HUES64 (cell line): ENCODE data around the gene TMEM43.

Source experiments
- H3K27ac ChIP-seq: 2 replicates; pipeline ENCODE4 v1.7.0; 2013; ENCODE audit warnings: low read depth, low read length, inconsistent platforms
- H3K27me3 ChIP-seq: 2 replicates; pipeline ENCODE4 v1.6.1; 2013; ENCODE audit warnings: mild to moderate bottlenecking, low read length; ENCODE audit not compliant: insufficient read depth
- H3K36me3 ChIP-seq: 2 replicates; pipeline ENCODE4 v1.6.1; 2013; ENCODE audit warnings: mild to moderate bottlenecking, low read length; ENCODE audit not compliant: insufficient read depth
- H3K4me1 ChIP-seq: 2 replicates; pipeline ENCODE4 v1.6.1; 2013; ENCODE audit warnings: mild to moderate bottlenecking, low read length, moderate library complexity; ENCODE audit not compliant: insufficient read depth
- H3K4me3 ChIP-seq: 2 replicates; pipeline ENCODE4 v1.5.1; 2013; ENCODE audit warnings: mild to moderate bottlenecking, low read length, moderate library complexity
- H3K9ac ChIP-seq: 2 replicates; pipeline ENCODE4 v1.6.1; 2013; ENCODE audit warnings: mild to moderate bottlenecking, low read depth, low read length
- H3K9me3 ChIP-seq: 2 replicates; pipeline ENCODE4 v1.6.1; 2013; ENCODE audit warnings: low read depth, low read length; ENCODE audit not compliant: insufficient read depth
- WGBS: fragments of 150-250, 120-280 bp; methylation state at CpG from one replicate; pipeline ENCODE4 v1.1.7; 2013; ENCODE audit warnings: missing lambda C conversion rate; 5-methylcytosine and 5-hydroxymethylcytosine counted together

TMEM43 gene

GRCh38 chr3:14154276-14154675 lies 29.4 kb downstream of the TMEM43 start:
- peaks cover 66% of the 10 kb centered on the region for H3K36me3 ChIP-seq
- no peak overlapping the region for H3K9ac ChIP-seq
- no peaks in the 10 kb centered on the region for H3K4me1 ChIP-seq
- WGBS = 99% methylated on average over 5 of the region's 5 CpGs
- no peaks in the 10 kb centered on the region for H3K27me3 ChIP-seq
- H3K9me3 ChIP-seq = no peaks in the 10 kb centered on the region
- H3K27ac ChIP-seq = no peak overlapping the region
- H3K4me3 ChIP-seq = no peak overlapping the region

- H3K27ac ChIP-seq = no peak overlapping the region
- H3K9me3 ChIP-seq = no peaks in the 10 kb centered on the region
- 89% methylated on average over 7 of the region's 7 CpGs for WGBS
- peaks cover 73% of the 10 kb centered on the region for H3K36me3 ChIP-seq
- H3K4me1 ChIP-seq = no peaks in the 10 kb centered on the region
- H3K27me3 ChIP-seq = no peaks in the 10 kb centered on the region
- no peak overlapping the region for H3K9ac ChIP-seq
- no peak overlapping the region for H3K4me3 ChIP-seq
These were observed 30.1 kb downstream of the TMEM43 start for GRCh38 chr3:14154895-14155440.

- peaks cover 85% of the 10 kb centered on the region for H3K36me3 ChIP-seq
These were observed 31.3 kb downstream of the TMEM43 start for GRCh38 chr3:14156201-14156600.

GRCh38 chr3:14156843-14157561 lies 32.1 kb downstream of the TMEM43 start:
- no peaks in the 10 kb centered on the region for H3K4me1 ChIP-seq
- H3K27ac ChIP-seq = no peak overlapping the region
- H3K9me3 ChIP-seq = peaks cover 13% of the 10 kb centered on the region
- H3K9ac ChIP-seq = no peak overlapping the region
- peaks cover 89% of the 10 kb centered on the region for H3K36me3 ChIP-seq
- H3K27me3 ChIP-seq = no peaks in the 10 kb centered on the region
- H3K4me3 ChIP-seq = no peak overlapping the region
- WGBS = 95% methylated on average over 13 of the region's 13 CpGs

More at GRCh38 chr3:14156201-14156600, 31.3 kb downstream of the TMEM43 start:
- Histone ChIP-seq H3K4me1 (no peaks in the 10 kb centered on the region), H3K9ac (no peak overlapping the region), H3K27ac (no peak overlapping the region), H3K27me3 (no peaks in the 10 kb centered on the region), H3K9me3 (peaks cover 5% of the 10 kb centered on the region; the same call in 1 of the 2 replicates), H3K4me3 (no peak overlapping the region)
- 95% methylated on average over 7 of the region's 7 CpGs for WGBS

- no peaks in the 10 kb centered on the region for H3K4me1 ChIP-seq
- no peaks in the 10 kb centered on the region for H3K27me3 ChIP-seq
- no peak overlapping the region for H3K9ac ChIP-seq
- H3K4me3 ChIP-seq = no peak overlapping the region
- H3K36me3 ChIP-seq = peaks cover 92% of the 10 kb centered on the region
- WGBS = 96% methylated on average over 9 of the region's 9 CpGs
- peaks cover 22% of the 10 kb centered on the region for H3K9me3 ChIP-seq
- no peak overlapping the region for H3K27ac ChIP-seq
These were observed 33.1 kb downstream of the TMEM43 start for GRCh38 chr3:14157951-14158350.

GRCh38 chr3:14158370-14158769 lies 33.5 kb downstream of the TMEM43 start:
- H3K4me1 ChIP-seq = no peaks in the 10 kb centered on the region
- peaks cover 95% of the 10 kb centered on the region for H3K36me3 ChIP-seq

GRCh38 chr3:14159426-14159825 lies 34.6 kb downstream of the TMEM43 start:
- Histone ChIP-seq H3K36me3 (peaks cover 95% of the 10 kb centered on the region), H3K4me3 (no peak overlapping the region), H3K4me1 (no peaks in the 10 kb centered on the region), H3K27ac (no peak overlapping the region), H3K27me3 (no peaks in the 10 kb centered on the region), H3K9me3 (peaks cover 22% of the 10 kb centered on the region), H3K9ac (no peak overlapping the region)
- 97% methylated on average over 7 of the region's 8 CpGs for WGBS

More at GRCh38 chr3:14158370-14158769, 33.5 kb downstream of the TMEM43 start:
- Histone ChIP-seq H3K4me3 (no peak overlapping the region), H3K27me3 (no peaks in the 10 kb centered on the region), H3K27ac (no peak overlapping the region), H3K9me3 (peaks cover 22% of the 10 kb centered on the region), H3K9ac (no peak overlapping the region)
- WGBS = 96% methylated on average over 14 of the region's 14 CpGs

GRCh38 chr3:14161282-14161681 lies 36.4 kb downstream of the TMEM43 start:
- no peak overlapping the region for H3K4me3 ChIP-seq
- H3K36me3 ChIP-seq = peaks cover 100% of the 10 kb centered on the region
- H3K4me1 ChIP-seq = no peaks in the 10 kb centered on the region
- H3K27ac ChIP-seq = no peak overlapping the region
- H3K27me3 ChIP-seq = no peaks in the 10 kb centered on the region
- WGBS = no CpG with 5 or more reads among the region's 2 CpGs
- peaks cover 22% of the 10 kb centered on the region for H3K9me3 ChIP-seq
- H3K9ac ChIP-seq = no peak overlapping the region

- no peak overlapping the region for H3K9ac ChIP-seq
- no peak overlapping the region for H3K4me3 ChIP-seq
- peaks cover 99% of the 10 kb centered on the region for H3K36me3 ChIP-seq
- H3K27ac ChIP-seq = no peak overlapping the region
- H3K27me3 ChIP-seq = no peaks in the 10 kb centered on the region
- H3K4me1 ChIP-seq = no peaks in the 10 kb centered on the region
- H3K9me3 ChIP-seq = peaks cover 22% of the 10 kb centered on the region
- 98% methylated on average over 2 of the region's 2 CpGs for WGBS
These were observed 37.3 kb downstream of the TMEM43 start for GRCh38 chr3:14162178-14162577.

- no peak overlapping the region for H3K4me3 ChIP-seq
- no peak overlapping the region for H3K27ac ChIP-seq
- H3K9me3 ChIP-seq = peaks cover 9% of the 10 kb centered on the region
- no peak overlapping the region for H3K9ac ChIP-seq
- 92% methylated on average over 9 of the region's 9 CpGs for WGBS
- no peaks in the 10 kb centered on the region for H3K27me3 ChIP-seq
- H3K4me1 ChIP-seq = no peaks in the 10 kb centered on the region
- peaks cover 99% of the 10 kb centered on the region for H3K36me3 ChIP-seq
These were observed 42.2 kb downstream of the TMEM43 start for GRCh38 chr3:14166877-14167603.

GRCh38 chr3:14169435-14169834 lies 44.6 kb downstream of the TMEM43 start:
- Histone ChIP-seq H3K4me3 (no peak overlapping the region), H3K36me3 (peaks cover 88% of the 10 kb centered on the region), H3K9ac (no peak overlapping the region), H3K27ac (no peak overlapping the region), H3K4me1 (no peaks in the 10 kb centered on the region), H3K27me3 (no peaks in the 10 kb centered on the region), H3K9me3 (no peaks in the 10 kb centered on the region)
- 98% methylated on average over 2 of the region's 2 CpGs for WGBS
